ENCODE measurements around the gene GFY. TPM values are rescaled to one million over a fixed set of nuclear protein-coding genes. Genes with fewer than 3 reads are reported as not detected.

The GFY gene
- total RNA-seq, result not detected

GRCh38 chr19:49425178-49425577 lies at the start of gene GFY:
Gene GFY, plus strand, starts transcription at chr19:49425388. Its CDS starts 1,043 bp downstream, at chr19:49426431.
- WGBS, 2 donors, result 41 to 58% methylated on average over 6 to 7 of the region's 7 CpGs
- Histone ChIP-seq H3K4me1 (peaks cover 29 to 49% (median 35%) of the 10 kb centered on the region in 3 donors), H3K4me3 (no peak within 1 kb of the TSS), H3K27ac (no peak within 1 kb of the TSS), H3K27me3 (peaks cover 25 to 100% (median 72%) of the 10 kb centered on the region in 4 donors), H3K36me3 (no peaks in the 10 kb centered on the region), H3K9me3 (no peaks in the 10 kb centered on the region)
- intact Hi-C loops (cut with DNase I), result no loop called here
- DNase-seq, result no peak
- TF ChIP-seq CTCF (IDR thresholded peaks at IDR 0.05) (no peak), POLR2A (IDR thresholded peaks at IDR 0.05) (no peak)

- Histone ChIP-seq H3K9me3 (peaks cover 0 to 18% (median 12%) of the 10 kb centered on the region in 3 donors), H3K4me1 (no peaks in the 10 kb centered on the region), H3K27ac (no peak overlapping the region), H3K27me3 (peaks cover 0 to 5% (median 0%) of the 10 kb centered on the region in 4 donors), H3K36me3 (no peaks in the 10 kb centered on the region), H3K4me3 (no peak overlapping the region)
- TF ChIP-seq POLR2A (IDR thresholded peaks at IDR 0.05) (no peak), CTCF (IDR thresholded peaks at IDR 0.05) (no peak)
- WGBS, 2 donors, result 84 to 94% methylated on average over 3 of the region's 3 CpGs
- intact Hi-C loops (cut with DNase I), result no loop called here
- DNase-seq, result no peak
These were observed 46.7 kb upstream of the GFY start for GRCh38 chr19:49378512-49378911.

GRCh38 chr19:49380391-49380790 lies 44.8 kb upstream of the GFY start:
- WGBS, 2 donors, result 81 to 87% methylated on average over 3 of the region's 3 CpGs
- DNase-seq, result no peak
- TF ChIP-seq CTCF (IDR thresholded peaks at IDR 0.05) (no peak), POLR2A (IDR thresholded peaks at IDR 0.05) (no peak)
- Histone ChIP-seq H3K4me1 (no peaks in the 10 kb centered on the region), H3K36me3 (no peaks in the 10 kb centered on the region), H3K4me3 (no peak overlapping the region), H3K27ac (no peak overlapping the region), H3K27me3 (peaks cover 0 to 5% (median 0%) of the 10 kb centered on the region in 4 donors), H3K9me3 (peaks cover 0 to 21% (median 12%) of the 10 kb centered on the region in 3 donors)
- intact Hi-C loops (cut with DNase I), result no loop called here

GRCh38 chr19:49382639-49383038 lies 42.5 kb upstream of the GFY start:
- no peaks in the 10 kb centered on the region for H3K36me3 ChIP-seq
- DNase-seq, result no peak
- no peaks in the 10 kb centered on the region for H3K4me1 ChIP-seq
- TF ChIP-seq CTCF (IDR thresholded peaks at IDR 0.05) (no peak), POLR2A (IDR thresholded peaks at IDR 0.05) (no peak)
- peaks cover 0 to 21% (median 12%) of the 10 kb centered on the region in 3 donors for H3K9me3 ChIP-seq
- 91 to 95% methylated on average over 5 of the region's 5 CpGs for WGBS, 2 donors
- no peak overlapping the region for H3K4me3 ChIP-seq
- intact Hi-C loops (cut with DNase I), result no loop called here
- H3K27me3 ChIP-seq, result peaks cover 0 to 5% (median 0%) of the 10 kb centered on the region in 4 donors
- no peak overlapping the region for H3K27ac ChIP-seq

- no peak for DNase-seq
- peaks cover 0 to 13% (median 1%) of the 10 kb centered on the region in 4 donors for H3K27me3 ChIP-seq
- H3K36me3 ChIP-seq, result no peaks in the 10 kb centered on the region
- H3K9me3 ChIP-seq, result peaks cover 0 to 21% (median 12%) of the 10 kb centered on the region in 3 donors
- H3K4me1 ChIP-seq, result no peaks in the 10 kb centered on the region
- intact Hi-C loops (cut with DNase I), result no loop called here
- H3K27ac ChIP-seq, result no peak overlapping the region
- no peak for TF ChIP-seq POLR2A (IDR thresholded peaks at IDR 0.05)
- TF ChIP-seq CTCF (IDR thresholded peaks at IDR 0.05), result no peak
- WGBS, 2 donors, result 0 to 92% methylated on average over 1 of the region's 1 CpG
- H3K4me3 ChIP-seq, result no peak overlapping the region
These were observed 41.6 kb upstream of the GFY start for GRCh38 chr19:49383599-49383998.
